Kidney epithelial cell (primary cell): ENCODE measurements around the gene SNCAIP. TPM values are rescaled to one million over a fixed set of nuclear protein-coding genes. Genes with fewer than 3 reads are reported as not detected.

Experiments
- DNase-seq: peaks from one replicate; pipeline ENCODE4 v3.0.0-alpha.2; 2010; ENCODE audit warnings: low read depth
- H3K27me3 ChIP-seq: 2 replicates; pipeline ENCODE4 v1.6.0; 2011; ENCODE audit warnings: low read length; ENCODE audit not compliant: control insufficient read depth, insufficient read depth
- H3K36me3 ChIP-seq: 2 replicates; pipeline ENCODE4 v1.5.1; 2011; ENCODE audit warnings: low read length; ENCODE audit not compliant: control insufficient read depth, insufficient read depth
- H3K4me3 ChIP-seq: 2 replicates; pipeline ENCODE4 v1.5.1; 2011; ENCODE audit warnings: low read depth, mild to moderate bottlenecking, control low read depth, low read length
- CTCF ChIP-seq: IDR thresholded peaks from 2 replicates; pipeline ENCODE4 v1.5.1; 2011; ENCODE audit warnings: mild to moderate bottlenecking, moderate library complexity, low read length, control low read depth, inconsistent platforms; ENCODE audit not compliant: insufficient read depth, poor library complexity, severe bottlenecking
- total RNA-seq: library from RNA; depleted of rRNA; stranded (reverse); fragments of >200 nt; gene quantifications from 2 replicates; pipeline ENCODE4 v1.2.3, GENCODE V29; 2015

The SNCAIP gene
- total RNA-seq, 1 donor from 2014 or later = 3.1 TPM

GRCh38 chr5:122434205-122434970 is 122.4 kb downstream of the SNCAIP start:
- Histone ChIP-seq H3K4me3 (no peak overlapping the region), H3K27me3 (no peaks in the 10 kb centered on the region), H3K36me3 (no peaks in the 10 kb centered on the region)
- TF ChIP-seq CTCF = no peak
- DNase-seq = no peak

DNA sequence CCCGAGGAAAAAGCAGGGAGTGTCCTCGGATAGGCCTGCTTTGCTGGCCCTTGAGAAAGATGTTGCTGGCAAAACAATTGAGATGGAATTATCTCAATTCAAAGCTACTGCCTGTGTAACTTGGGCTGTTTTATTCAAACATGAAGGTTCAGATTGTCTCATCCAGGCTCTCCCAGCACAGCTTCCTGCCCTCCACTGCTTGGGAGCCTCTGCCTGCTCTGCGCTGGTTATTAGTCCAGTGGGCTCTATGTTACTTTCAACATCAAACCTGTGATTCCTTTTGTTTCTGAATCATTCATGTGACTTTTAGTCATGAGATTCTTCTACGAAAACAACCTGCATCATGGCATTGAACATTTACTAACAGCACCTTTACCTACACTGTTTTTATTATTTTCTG is 123.2 kb downstream of the SNCAIP start:
- no peak overlapping the region for H3K4me3 ChIP-seq
- no peaks in the 10 kb centered on the region for H3K36me3 ChIP-seq
- DNase-seq = no peak
- no peak for TF ChIP-seq CTCF
- H3K27me3 ChIP-seq = no peaks in the 10 kb centered on the region

- Histone ChIP-seq H3K36me3 (no peaks in the 10 kb centered on the region), H3K4me3 (no peak overlapping the region), H3K27me3 (no peaks in the 10 kb centered on the region)
- DNase-seq = no peak
- no peak for TF ChIP-seq CTCF
Observed at GRCh38 chr5:122435761-122436160, 123.7 kb downstream of the SNCAIP start.

DNA sequence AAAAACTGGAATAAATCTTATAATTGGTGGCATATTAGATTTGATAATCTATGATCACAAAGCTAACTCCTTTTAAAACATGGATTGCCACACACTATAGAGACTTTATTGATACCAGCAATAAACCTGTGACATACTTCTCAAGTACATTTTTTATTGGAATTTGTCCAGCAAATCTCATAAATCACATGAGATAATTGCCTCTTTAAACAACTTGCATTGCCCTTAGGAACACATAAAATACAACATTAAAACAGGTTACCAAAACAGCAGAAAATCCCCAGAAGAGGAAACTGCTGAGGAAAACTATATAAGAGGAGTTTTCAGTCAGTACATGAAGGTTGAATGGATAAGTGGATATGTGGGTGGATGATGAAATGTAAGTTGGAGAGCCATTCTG is 124.6 kb downstream of the SNCAIP start:
- TF ChIP-seq CTCF = no peak
- no peak for DNase-seq
- H3K27me3 ChIP-seq = no peaks in the 10 kb centered on the region
- H3K4me3 ChIP-seq = no peak overlapping the region
- no peaks in the 10 kb centered on the region for H3K36me3 ChIP-seq

DNA sequence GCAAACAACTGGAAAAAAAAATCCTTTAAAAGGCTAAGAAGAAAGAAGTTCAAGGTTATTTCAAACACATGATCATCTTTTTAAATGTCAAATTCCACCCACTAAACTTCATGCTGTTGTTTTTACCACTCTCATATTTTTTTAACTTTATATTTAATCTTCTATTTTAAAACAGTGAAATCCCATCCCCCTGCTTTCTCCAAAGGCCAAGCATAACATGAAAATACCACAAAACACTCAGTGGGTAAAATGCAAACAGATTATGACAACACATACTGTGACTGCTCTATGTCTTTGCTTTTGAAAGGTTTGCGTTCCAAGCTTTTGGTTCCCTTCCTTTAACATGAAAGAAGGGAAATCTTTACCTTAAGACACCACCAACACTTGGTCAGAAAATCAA is 127.6 kb downstream of the SNCAIP start:
- Histone ChIP-seq H3K36me3 (no peaks in the 10 kb centered on the region), H3K27me3 (no peaks in the 10 kb centered on the region), H3K4me3 (no peak overlapping the region)
- DNase-seq = no peak
- TF ChIP-seq CTCF = no peak

DNA sequence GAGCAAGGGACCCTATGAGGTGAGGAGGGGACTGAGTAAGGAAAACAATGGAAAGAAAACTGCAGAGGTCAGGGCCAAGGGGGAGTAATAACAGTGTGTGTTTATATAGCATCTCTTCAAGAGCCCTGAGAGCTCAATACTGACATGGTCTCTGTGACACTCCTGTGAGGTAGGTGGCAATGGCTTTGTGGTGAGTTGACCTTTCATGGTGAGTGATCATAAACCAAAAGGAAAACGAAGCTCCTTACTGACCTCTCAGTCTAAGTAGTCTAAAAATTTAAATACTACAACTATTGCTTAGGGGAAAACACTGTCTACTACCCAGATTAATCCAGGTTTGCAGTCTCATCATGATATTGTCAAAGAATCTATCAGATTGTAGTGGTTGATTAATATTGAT is 130.9 kb downstream of the SNCAIP start:
- no peaks in the 10 kb centered on the region for H3K36me3 ChIP-seq

More for the DNA sequence above, 130.9 kb downstream of the SNCAIP start:
- TF ChIP-seq CTCF = no peak
- Histone ChIP-seq H3K27me3 (no peaks in the 10 kb centered on the region), H3K4me3 (no peak overlapping the region)
- DNase-seq = no peak
